GM18498 (cell line): ENCODE measurements around the gene SMIM17.
"Not testable (repeated sequence)": the region's sequence is repeated elsewhere in the genome, so short reads cannot be mapped to it uniquely, and the experiment has no call there.

Experiments
- ATAC-seq: cut with Tn5 transposase; IDR thresholded peaks from one replicate; pipeline ENCODE4 v1.9.1; 2021; ENCODE audit warnings: mild to moderate bottlenecking, moderate library complexity; ENCODE audit not compliant: unreplicated experiment

Gene SMIM17

DNA sequence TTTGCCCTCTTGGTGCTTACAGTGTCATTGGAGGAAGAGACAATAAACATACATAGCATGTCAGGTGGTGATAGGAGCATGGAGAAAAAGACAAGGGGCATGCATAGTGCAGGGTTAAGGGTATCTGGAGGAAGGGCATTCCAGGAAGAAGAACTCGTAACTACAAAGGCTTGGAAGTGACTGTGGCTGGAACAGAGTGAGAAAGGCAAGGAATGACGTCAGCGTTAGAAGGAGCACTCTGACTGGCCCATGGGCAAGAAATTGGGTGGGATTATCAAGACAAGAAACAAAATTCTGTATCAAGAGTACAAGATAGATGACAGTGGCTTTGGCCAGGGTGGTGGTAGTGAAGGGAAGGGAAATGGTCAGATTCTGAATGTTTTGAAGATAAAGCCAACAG lies 11.2 kb downstream of the SMIM17 start:
- ATAC-seq, result no peak

DNA sequence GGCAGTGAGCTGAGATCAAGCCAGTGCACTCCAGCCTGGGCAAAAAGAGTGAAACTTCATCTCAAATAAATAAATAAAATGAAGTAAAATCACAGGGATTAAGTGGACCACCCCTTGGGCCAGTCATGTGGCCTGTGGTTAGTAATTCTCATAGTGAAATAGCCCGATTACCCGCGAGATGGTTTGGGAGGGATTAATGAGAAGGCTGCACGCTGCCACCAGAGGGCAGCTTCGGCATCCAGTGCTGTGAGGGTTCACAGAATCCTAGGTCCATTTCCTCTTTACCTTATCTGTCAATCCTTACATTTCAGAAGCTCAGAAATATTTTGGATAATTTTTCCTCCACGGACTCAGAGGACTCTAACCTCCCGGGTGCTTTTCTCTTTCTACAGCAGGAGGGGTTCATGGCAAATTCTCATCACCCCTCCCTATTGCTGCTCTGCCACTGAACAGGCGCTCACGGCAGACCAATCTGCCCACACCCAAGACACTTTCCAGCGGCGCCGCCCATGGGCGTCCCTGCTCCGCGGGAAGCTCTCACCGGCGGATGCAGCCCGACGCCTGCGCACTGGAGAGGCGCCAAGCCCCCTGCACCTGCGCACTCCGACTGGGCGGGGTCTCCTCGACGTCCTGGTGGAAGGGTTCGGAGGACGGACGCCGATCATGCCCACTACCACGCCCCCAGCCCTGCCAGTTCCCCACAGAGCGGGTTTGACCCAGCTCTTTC lies 17.6 kb downstream of the SMIM17 start:
- no peak for ATAC-seq

DNA sequence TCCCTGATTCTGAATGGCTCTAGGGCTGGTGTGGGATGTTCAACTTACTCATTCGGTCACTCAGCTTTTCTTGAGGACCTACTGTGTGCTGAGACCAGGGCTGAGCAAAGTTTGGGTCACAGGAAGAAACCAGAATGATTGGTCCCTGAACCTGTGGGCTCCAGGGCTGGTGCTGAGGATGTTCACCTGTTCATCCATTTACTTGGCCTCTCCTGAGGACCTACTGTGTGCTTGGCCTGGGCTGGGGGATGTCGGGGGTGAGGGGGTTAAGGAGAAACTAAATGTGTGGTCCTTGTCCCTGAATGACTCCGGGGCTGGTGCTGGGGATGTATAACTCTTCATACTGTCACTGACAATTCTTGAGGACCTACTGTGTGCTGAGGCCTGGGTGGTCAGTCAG lies 18.3 kb downstream of the SMIM17 start:
- ATAC-seq, result no peak

- ATAC-seq, result no peak
Observed at GRCh38 chr19:56663931-56664500, 21.1 kb downstream of the SMIM17 start.

DNA sequence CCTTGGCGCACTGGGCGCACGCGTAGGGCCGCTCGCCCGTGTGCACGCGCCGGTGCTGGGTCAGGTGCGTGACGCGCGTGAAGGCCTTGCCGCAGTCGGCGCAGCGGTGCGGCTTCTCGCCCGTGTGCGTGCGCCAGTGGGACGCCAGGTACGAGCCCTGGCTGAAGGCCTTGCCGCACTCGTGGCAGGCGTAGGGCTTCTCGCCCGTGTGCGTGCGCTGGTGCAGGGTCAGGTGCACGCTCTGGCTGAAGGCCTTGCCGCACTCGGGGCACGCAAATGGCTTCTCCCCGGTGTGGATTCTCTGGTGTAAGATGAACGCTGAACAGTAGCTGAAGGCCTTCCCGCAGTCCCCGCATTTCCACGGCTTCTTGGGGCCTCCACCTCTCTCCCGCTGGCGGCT lies 21.6 kb downstream of the SMIM17 start:
- ATAC-seq, result no peak

DNA sequence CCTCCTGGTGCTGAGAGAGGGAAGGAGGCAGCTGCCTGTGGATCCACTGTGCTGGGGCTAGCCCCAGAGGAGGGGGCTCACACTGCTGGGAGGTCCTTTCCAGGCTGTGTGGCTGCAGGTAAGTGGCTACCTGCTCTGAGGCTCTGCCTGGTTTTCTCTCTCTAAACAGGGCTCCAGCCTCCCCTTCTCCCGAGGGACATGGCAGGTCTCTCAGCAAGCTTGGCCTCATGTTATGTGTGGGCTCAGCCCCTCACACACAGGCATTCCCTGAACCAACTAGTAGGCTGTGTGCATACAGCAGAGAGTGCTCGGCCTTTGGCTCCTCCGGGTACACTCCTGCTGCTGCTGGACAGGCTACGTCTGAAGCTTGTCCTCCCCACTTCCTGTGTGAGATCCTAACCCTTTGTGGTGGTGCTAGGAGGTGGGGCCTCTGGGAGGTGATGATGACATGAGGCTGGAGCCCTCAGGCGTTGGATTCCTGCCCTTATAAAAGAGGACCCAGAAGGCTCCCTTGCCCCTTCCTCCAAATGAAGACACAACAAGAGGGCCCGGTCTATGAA lies 24.4 kb downstream of the SMIM17 start:
- no peak for ATAC-seq

DNA sequence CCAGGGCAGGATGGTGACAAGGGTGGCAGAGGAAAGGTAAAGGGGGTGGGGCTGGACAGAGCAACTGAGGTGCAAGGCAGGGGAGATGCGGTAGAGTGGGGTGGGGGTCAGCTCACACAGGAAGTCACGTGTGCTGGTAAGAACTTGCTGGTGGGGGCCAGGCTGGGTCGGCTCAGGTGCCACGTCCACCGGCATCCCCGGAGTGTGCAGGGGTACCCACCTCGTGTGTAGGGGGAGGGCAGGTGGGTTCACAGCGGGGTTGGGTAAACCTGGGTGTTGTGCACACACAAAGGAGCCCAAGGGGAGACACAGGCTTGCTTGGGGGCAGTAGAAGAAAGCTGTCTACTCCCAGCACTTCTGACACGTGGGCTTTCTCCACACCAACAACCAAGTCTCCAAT lies 25.7 kb downstream of the SMIM17 start:
- no peak for ATAC-seq

- no peak for ATAC-seq
Observed at GRCh38 chr19:56670401-56670960, 27.5 kb downstream of the SMIM17 start.

DNA sequence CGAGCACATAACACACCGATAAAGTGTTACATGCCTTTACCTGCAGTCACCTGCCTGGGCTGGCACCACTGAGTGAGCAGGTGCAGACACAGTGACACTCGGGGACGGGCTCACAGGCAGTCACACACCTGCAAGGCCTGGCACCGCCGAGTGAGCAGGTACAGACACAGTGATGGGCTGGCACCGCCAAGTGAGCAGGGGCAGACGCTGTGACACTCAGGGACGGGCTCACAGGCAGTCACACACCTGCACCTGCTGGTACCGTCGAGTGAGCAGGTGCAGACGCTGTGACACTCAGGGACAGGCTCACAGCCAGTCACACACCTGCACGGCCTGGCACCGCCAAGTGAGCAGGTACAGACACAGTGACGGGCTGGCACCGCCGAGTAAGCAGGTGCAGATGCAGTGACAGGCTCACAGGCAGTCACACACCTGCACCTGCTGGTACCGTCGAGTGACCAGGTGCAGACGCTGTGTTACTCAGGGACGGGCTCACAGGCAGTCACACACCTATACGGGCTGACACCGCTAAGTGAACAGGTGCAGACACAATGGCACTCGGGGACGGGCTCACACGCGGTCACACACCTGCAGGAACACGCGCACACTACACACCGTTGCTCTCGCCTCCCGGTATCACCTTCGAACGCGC lies 28.1 kb downstream of the SMIM17 start:
- no peak for ATAC-seq

GRCh38 chr19:56671613-56671994 lies 28.6 kb downstream of the SMIM17 start, which contains the start of gene ZNF835:
Gene ZNF835, minus strand, starts transcription at chr19:56671757. Its CDS starts 6,559 bp downstream, at chr19:56665198.
- no peak for ATAC-seq

GRCh38 chr19:56672610-56673009 lies 29.7 kb downstream of the SMIM17 start:
- ATAC-seq, result not testable (repeated sequence)

- ATAC-seq, result no peak
Observed at GRCh38 chr19:56678205-56678604, 35.2 kb downstream of the SMIM17 start.

- ATAC-seq, result no peak
Observed at GRCh38 chr19:56681702-56682101, 38.7 kb downstream of the SMIM17 start.

DNA sequence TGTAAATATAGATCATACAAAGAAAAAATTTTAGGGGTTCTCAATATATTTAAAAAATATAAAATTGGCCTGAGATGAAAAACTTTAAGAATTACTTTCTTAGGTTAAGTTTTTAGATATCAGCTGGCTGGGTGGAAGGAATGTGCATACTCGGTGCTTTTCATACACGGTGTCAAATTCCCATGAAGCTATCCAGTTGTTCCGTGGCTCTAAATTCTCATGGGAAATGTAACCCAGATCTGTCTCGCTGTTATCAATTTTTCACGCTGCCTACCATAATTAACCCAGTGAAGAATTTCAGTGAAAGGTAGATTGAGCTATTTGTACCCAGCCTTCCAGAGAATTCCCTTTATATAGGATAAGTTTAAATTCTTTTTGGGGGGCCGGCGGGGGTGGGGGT lies 40.2 kb downstream of the SMIM17 start:
- no peak for ATAC-seq

DNA sequence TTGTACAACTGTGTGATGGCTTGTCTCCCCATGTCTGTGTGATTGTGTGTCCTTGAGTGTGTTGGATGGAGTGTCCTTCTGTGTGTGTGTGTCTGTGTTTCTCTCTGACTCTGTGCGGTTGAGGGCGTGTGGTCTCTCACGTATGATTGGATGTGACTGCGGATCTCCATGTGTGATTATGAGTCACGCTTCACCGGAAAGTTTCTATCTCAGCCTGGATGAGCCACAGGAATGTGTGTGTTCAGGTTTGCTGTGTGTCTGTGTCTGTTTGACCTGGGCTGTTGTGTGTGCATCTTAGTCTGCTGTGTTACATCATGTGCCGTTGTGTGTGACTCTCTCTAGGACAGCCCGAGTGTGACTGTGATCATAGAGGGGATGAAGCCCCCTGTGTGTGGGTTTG lies 44.1 kb downstream of the SMIM17 start:
- ATAC-seq, result no peak

DNA sequence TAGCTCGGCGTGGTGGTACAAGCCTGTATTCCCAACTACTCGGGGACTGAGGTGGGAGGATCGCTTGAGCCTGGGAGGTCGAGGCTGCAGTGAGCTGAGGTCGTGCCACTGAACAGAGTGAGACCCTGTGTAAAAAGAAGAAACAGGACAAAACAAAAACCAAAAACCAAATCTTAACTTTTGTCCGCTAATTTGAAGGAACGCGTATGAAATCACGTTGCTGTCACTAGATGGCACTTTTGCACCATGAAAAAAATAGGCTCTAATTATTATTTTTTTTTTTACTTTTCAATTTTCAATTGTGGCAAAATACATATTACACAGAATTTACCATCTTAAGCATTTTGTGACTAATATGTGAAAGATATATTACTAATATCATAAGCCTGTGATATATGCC lies 46.2 kb downstream of the SMIM17 start:
- no peak for ATAC-seq

DNA sequence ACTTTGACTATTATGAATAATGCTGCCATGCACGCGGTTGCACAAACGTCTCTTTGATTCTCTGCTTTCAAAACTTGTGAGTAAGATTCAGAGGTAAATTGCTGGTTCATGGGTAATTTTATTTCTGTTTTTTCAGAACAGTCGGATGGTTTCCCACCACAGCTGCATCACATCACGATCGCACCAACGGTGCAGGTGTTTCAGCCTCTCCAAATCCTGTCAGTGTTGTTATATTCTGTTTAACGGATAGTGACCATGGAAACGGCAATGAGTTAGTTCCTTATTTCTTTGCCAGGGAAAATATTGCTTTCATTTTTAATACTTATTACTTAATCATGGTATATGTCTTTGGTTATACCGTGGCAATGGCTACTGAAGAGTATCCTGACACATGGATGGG lies 47.7 kb downstream of the SMIM17 start:
- no peak for ATAC-seq

GRCh38 chr19:56692206-56692895 lies 49.4 kb downstream of the SMIM17 start:
- no peak for ATAC-seq

GRCh38 chr19:56699552-56699951 lies 56.6 kb downstream of the SMIM17 start:
- no peak for ATAC-seq

DNA sequence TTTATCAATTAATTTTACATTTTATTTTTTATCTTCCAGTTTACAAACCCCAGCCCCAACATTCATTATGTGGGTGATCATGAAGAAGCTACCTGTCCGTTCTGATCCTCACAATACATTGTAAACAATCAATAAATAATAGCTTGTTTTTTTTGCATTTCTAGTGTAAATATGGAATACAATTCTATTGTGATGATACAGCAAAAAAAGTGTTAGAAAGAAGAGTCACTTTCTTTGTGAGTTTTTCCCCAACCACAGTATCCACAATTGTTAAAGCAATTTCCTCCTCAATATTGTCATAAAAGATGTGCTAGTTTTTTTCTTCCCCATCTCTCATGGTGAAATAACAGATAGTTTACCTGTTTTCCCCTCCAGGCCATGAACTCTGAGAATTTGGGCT lies 58.9 kb downstream of the SMIM17 start:
- ATAC-seq, result no peak

GRCh38 chr19:56705939-56706338 lies 63.0 kb downstream of the SMIM17 start:
- ATAC-seq, result no peak
